GM12801 (cell line): ENCODE data around the gene TEKT5.

ENCODE experiments used
- CTCF ChIP-seq: IDR thresholded peaks from one replicate; pipeline ENCODE4 v1.5.1; 2011; ENCODE audit warnings: control low read depth; ENCODE audit not compliant: insufficient read length; ENCODE audit errors: extremely low read depth

The TEKT5 gene

GRCh38 chr16:10609402-10609774 is 85.3 kb downstream of the TEKT5 start:
- TF ChIP-seq CTCF: no peak

- no peak for TF ChIP-seq CTCF
Measured at GRCh38 chr16:10608687-10609401, 85.9 kb downstream of the TEKT5 start.

- no peak for TF ChIP-seq CTCF
Measured at GRCh38 chr16:10607157-10607556, 87.6 kb downstream of the TEKT5 start.

- no peak for TF ChIP-seq CTCF
Measured at GRCh38 chr16:10606607-10607006, 88.1 kb downstream of the TEKT5 start.

- TF ChIP-seq CTCF: no peak
Measured at GRCh38 chr16:10605636-10606035, 89.1 kb downstream of the TEKT5 start.

GRCh38 chr16:10601444-10602408 is 93.0 kb downstream of the TEKT5 start:
- no peak for TF ChIP-seq CTCF

- TF ChIP-seq CTCF: no peak
Measured at GRCh38 chr16:10600782-10601443, 93.8 kb downstream of the TEKT5 start.
